ENCODE data around the gene ITGB3. TPM values are rescaled to one million over a fixed set of nuclear protein-coding genes. Genes with fewer than 3 reads are reported as not detected.

The ITGB3 gene
- total and polyA plus RNA-seq, 9 of the 15 experiments (the other 6 are each of a cell fraction or from before 2014, with no cell fraction given): 0.08 to 2.6 (median 0.62) TPM; not detected in 1

DNA sequence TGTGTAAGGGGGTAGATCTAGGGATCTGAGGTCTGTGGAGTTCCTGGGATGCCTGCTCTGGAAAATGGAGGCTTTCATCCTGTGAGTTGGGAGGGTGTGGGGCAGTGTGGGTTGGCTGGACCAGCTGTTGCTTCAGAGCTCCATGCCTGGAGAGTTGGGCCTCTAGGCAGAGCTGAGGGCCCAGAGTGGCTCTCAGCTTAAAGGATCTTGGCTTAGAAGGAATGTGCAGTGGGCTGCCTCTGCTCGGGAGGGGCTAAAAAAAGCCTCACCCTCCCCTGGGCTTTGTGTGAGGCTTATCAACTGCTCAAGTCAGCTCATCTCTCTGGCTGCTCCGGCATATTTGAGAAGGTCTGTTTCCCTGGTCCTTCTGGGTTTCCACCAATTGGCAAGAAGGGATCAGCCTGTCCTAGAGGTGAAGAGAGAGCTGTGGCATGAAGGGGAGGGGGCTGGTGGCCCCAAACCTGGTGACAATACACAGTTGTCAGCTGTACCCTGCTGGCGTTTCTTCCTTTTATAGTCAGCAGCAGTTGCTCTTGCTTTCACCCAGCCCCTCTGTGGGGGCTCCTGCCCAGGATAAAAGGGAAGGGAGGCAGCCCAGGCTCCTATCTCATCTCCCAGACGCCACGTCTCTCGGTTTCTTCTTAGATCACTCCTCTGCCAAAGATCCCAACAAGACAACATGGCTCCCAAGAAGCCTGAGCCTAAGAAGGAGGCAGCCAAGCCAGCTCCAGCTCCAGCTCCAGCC lies 44.7 kb upstream of the ITGB3 start, which contains the start of gene MYL4 (continued):
- TF ChIP-seq, protein P1, sequence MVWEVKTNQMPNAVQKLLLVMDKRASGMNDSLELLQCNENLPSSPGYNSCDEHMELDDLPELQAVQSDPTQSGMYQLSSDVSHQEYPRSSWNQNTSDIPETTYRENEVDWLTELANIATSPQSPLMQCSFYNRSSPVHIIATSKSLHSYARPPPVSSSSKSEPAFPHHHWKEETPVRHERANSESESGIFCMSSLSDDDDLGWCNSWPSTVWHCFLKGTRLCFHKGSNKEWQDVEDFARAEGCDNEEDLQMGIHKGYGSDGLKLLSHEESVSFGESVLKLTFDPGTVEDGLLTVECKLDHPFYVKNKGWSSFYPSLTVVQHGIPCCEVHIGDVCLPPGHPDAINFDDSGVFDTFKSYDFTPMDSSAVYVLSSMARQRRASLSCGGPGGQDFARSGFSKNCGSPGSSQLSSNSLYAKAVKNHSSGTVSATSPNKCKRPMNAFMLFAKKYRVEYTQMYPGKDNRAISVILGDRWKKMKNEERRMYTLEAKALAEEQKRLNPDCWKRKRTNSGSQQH (CRISPR knock-in tag; IDR thresholded peaks at IDR 0.05): no peak
- 0 out of 2 replicates have a peak, but pooled peaks have one; percentile 6 for TF ChIP-seq CEBPG (CRISPR knock-in tag; IDR thresholded peaks at IDR 0.05)
- TF ChIP-seq CEBPG (tag; conservative IDR thresholded peaks at IDR 0.05 in 1 of 2, IDR thresholded peaks at IDR 0.05 in 1 of 2): no peak
- TF ChIP-seq HMG20B (CRISPR knock-in tag; IDR thresholded peaks at IDR 0.05): no peak
- 0 out of 2 replicates have a peak, but pooled peaks have one; percentile 10 for TF ChIP-seq GABPA (tag; conservative IDR thresholded peaks at IDR 0.05; ENCODE audit: low read depth)
- TF ChIP-seq, protein P2, sequence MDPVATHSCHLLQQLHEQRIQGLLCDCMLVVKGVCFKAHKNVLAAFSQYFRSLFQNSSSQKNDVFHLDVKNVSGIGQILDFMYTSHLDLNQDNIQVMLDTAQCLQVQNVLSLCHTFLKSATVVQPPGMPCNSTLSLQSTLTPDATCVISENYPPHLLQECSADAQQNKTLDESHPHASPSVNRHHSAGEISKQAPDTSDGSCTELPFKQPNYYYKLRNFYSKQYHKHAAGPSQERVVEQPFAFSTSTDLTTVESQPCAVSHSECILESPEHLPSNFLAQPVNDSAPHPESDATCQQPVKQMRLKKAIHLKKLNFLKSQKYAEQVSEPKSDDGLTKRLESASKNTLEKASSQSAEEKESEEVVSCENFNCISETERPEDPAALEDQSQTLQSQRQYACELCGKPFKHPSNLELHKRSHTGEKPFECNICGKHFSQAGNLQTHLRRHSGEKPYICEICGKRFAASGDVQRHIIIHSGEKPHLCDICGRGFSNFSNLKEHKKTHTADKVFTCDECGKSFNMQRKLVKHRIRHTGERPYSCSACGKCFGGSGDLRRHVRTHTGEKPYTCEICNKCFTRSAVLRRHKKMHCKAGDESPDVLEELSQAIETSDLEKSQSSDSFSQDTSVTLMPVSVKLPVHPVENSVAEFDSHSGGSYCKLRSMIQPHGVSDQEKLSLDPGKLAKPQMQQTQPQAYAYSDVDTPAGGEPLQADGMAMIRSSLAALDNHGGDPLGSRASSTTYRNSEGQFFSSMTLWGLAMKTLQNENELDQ (CRISPR knock-in tag; IDR thresholded peaks at IDR 0.05; ENCODE audit: borderline replicate concordance): no peak
- TF ChIP-seq POLR2AphosphoS5 (IDR thresholded peaks at IDR 0.05; ENCODE audit: control insufficient read depth, insufficient read depth, low read depth, low read length): peak; percentile 37
- TF ChIP-seq, protein P3, sequence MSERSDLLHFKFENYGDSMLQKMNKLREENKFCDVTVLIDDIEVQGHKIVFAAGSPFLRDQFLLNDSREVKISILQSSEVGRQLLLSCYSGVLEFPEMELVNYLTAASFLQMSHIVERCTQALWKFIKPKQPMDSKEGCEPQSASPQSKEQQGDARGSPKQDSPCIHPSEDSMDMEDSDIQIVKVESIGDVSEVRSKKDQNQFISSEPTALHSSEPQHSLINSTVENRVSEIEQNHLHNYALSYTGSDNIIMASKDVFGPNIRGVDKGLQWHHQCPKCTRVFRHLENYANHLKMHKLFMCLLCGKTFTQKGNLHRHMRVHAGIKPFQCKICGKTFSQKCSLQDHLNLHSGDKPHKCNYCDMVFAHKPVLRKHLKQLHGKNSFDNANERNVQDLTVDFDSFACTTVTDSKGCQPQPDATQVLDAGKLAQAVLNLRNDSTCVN (CRISPR knock-in tag; IDR thresholded peaks at IDR 0.05): no peak
